ENCODE data around the gene HES2.
"Not testable (repeated sequence)": the region's sequence is repeated elsewhere in the genome, so short reads cannot be mapped to it uniquely, and the experiment has no call there.

The HES2 gene

GRCh38 chr1:6391951-6392808 lies 27.5 kb downstream of the HES2 start:
- DNase-seq (ENCODE audit: low read depth in 2 of 2), result peak in 1 of 2 donors; percentile 7

- no peak for DNase-seq (ENCODE audit: low read depth in 2 of 2)
Observed at GRCh38 chr1:6389971-6390370, 29.7 kb downstream of the HES2 start.

- DNase-seq (ENCODE audit: low read depth in 2 of 2), result no peak
Observed at GRCh38 chr1:6386371-6386949, 33.3 kb downstream of the HES2 start.

GRCh38 chr1:6385488-6386191 lies 34.1 kb downstream of the HES2 start:
- no peak for DNase-seq (ENCODE audit: low read depth in 2 of 2)

- DNase-seq (ENCODE audit: low read depth in 2 of 2), result no peak
Observed at GRCh38 chr1:6384962-6385361, 34.8 kb downstream of the HES2 start.

GRCh38 chr1:6384135-6384534 lies 35.6 kb downstream of the HES2 start:
- no peak for DNase-seq (ENCODE audit: low read depth in 2 of 2)

- no peak for DNase-seq (ENCODE audit: low read depth in 2 of 2)
Observed at GRCh38 chr1:6380037-6380436, 39.7 kb downstream of the HES2 start.

GRCh38 chr1:6378096-6378746 lies 41.5 kb downstream of the HES2 start:
- no peak for DNase-seq (ENCODE audit: low read depth in 2 of 2)

GRCh38 chr1:6373961-6374720 lies 45.6 kb downstream of the HES2 start:
- no peak for DNase-seq (ENCODE audit: low read depth in 2 of 2)

GRCh38 chr1:6372236-6372635 lies 47.5 kb downstream of the HES2 start:
- not testable (repeated sequence) for DNase-seq (ENCODE audit: low read depth in 2 of 2)

GRCh38 chr1:6370006-6370405 lies 49.7 kb downstream of the HES2 start:
- no peak for DNase-seq (ENCODE audit: low read depth in 2 of 2)

GRCh38 chr1:6367381-6368012 lies 52.2 kb downstream of the HES2 start:
- DNase-seq (ENCODE audit: low read depth in 2 of 2), result no peak

- DNase-seq (ENCODE audit: low read depth in 2 of 2), result no peak
Observed at GRCh38 chr1:6365047-6365446, 54.7 kb downstream of the HES2 start.

- DNase-seq (ENCODE audit: low read depth in 2 of 2), result not testable (repeated sequence)
Observed at GRCh38 chr1:6363085-6363884, 56.4 kb downstream of the HES2 start.

Data from stimulated activated CD4-positive, alpha-beta T cell treated with anti-CD3 and anti-CD28 coated beads, Interleukin-1b, Interleukin-23, amount 100 ng/mL, for 4 hours (primary cell).